Measurements from ENCODE around the gene MRPL55.
A peak's percentile ranks its signal among the peaks of the same experiment; 100 is the strongest.

MRPL55 gene

DNA sequence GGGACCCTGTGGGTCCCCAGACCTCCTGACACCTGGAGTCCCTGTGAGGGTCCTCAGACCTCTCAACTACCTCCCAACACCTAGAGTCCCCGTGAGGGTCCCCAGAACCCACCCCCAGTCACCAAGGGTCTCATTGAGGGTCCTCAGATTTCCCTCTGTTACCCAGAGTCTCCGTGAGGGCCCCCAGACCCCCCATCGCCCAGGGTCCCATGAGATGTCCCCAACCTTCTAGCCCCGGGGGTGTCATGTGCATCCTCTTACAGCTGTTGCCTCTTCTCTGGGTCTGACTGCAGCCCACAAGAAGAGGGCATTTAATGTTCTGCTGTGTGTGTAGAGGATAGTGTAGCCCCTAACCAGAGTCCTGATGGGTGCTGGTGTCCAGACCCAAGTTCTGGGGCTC is 38.7 kb upstream of the MRPL55 start:
- no peak for DNase-seq

DNA sequence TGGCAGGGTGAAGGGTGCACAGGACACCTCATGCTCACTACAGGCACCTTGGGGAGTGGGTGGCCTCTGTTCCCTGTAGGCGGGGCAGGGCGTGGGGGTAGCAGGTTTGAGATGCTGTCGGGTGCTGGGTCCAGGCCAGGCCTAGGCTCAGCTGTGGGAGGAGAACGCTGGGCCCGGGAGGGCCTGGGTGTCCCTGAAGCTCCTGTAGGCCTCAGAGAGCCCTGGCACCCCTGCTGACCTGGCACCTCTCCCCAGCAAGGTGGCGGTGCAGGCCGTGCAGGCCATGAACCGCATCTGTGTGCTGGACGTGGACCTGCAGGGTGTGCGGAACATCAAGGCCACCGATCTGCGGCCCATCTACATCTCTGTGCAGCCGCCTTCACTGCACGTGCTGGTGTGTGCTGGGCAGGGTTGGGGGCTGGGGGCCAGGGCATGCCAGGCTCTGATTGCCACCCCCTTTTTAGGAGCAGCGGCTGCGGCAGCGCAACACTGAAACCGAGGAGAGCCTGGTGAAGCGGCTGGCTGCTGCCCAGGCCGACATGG is 38.1 kb upstream of the MRPL55 start:
- no peak for DNase-seq

DNA sequence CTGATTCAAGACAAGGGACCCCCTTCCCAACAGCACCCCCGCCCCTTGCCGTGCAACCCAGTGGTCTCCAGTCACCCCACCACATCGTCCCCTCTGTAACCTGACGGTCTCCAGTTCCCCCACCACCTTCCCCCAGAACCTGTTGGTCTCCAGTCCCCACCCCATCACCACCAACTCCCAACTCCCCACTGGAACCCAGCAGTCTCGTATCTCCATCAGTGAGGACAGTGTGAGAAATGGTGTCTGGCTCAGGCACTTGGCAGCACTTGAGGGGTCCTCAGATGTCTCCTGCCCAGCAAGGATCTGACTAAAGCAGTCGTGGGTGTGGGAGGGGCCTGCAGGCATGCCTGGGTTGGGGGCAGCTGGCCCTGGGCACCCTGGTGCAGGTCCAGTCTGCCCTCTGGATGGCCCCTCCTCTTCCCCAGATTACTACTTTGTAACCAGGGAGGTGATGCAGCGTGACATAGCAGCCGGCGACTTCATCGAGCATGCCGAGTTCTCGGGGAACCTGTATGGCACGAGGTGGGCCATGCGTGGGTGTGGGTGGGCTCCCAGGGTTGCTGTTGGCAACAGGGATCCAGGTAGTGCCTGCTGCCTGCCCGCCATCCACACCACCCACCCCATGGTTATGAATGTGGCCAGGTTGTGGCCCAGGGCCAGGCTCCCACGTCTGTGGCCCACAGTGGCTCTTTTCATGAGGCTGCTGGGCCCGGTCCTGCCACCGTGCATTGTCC is 37.5 kb upstream of the MRPL55 start:
- DNase-seq, result no peak

DNA sequence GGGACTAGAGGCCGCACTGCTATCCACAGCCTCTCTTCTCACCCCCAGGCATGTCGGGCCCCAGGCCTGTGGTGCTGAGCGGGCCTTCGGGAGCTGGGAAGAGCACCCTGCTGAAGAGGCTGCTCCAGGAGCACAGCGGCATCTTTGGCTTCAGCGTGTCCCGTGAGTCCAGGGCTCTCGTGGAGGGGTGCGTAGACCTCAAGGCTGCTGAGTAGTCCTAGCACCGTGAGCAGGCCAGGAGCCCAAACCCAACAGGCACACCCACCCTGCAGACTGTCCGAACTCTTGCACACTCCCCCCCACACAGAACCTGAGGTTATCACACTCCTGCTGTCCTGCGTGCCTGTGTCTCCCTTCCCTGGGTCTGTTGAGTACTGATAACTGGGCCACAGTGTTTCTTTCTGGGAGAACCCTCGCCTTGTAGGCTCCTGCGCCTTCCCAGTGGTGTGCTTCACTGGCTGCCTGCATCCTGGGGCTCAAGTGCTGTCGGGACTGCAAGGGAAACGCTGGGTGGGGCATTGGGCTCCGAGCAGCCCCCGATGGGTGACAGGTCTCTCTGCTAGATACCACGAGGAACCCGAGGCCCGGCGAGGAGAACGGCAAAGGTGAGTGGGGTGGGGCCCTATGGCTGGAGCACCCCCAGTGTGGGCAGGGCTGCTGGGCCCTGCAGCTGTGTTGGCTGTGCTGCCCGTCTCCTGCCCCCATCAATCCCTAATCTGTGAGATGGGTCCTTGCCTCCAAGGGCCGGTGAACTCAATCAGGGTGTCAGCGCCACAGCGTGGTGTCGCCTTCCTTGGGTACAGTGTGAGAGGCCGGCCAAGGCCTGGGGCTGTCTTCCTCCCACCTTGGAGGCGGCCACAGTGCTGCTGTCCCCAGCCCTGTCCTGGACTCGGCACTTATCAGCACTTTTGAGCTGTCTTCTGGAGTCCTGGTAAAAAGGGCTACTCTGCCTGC is 36.6 kb upstream of the MRPL55 start:
- DNase-seq, result no peak

GRCh38 chr1:228144993-228145343 is 35.9 kb upstream of the MRPL55 start:
- DNase-seq, result no peak

- no peak for DNase-seq
Measured at GRCh38 chr1:228144193-228144992, 35.3 kb upstream of the MRPL55 start.

DNA sequence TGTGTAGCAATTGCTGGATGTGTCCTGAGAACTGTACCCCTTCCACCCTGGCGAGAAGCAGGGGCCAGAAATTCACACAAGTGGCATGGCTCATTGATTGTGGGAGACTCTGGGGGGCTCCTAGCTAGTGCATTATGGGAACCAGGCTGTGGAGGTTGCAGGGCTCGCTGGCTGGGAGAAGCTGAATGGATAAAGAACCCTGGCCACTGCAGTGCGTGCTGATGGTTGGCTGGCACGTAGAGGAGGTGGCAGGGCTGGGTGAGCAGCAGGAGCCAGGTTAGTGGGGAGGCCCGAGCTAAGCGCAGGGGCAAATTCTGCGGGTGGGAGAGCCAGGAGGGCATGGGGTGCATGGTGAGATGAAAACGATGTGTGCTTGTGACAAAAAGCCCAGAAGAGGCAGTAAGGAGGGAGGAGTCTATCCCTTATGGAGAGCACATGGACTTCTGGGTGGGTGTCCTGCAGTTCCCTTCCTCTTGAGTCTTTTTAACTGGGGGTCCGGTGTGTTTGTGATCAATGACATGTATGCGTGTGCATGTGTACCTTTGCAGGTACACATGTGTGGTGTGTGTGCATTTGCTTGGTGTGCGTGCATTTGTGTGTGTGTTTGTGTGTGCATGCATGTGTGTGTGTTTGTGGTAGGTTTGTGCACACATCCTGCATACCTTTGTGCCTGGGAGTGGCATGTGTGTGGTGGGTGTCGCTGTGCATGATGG is 34.5 kb upstream of the MRPL55 start:
- no peak for DNase-seq

DNA sequence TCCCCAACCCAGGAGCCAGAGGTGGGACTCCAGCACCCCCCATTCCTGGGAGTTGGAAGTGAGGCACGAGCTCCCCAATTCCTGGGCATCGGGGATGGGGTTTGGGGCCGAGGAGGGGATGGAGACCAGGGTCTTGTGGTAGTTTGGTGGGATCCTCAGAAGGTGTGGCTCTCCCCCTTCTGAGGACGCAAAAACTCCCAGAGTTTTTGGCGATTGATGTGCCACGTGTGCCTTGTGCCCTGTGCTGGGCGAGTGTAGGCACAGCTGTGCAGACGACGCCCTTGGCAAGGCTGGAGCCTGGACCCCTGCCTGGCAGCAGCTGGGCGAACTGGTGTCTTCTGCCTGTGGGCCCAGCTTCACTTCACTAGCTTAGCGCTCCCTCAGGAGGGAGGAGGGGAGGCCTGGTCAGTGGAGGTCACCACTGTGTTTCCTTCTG is 33.6 kb upstream of the MRPL55 start:
- no peak for DNase-seq

- no peak for DNase-seq
Measured at GRCh38 chr1:228142155-228142691, 33.1 kb upstream of the MRPL55 start.

- peak; percentile 28 for DNase-seq
Measured at GRCh38 chr1:228141226-228142044, 32.3 kb upstream of the MRPL55 start.

- DNase-seq, result no peak
Measured at GRCh38 chr1:228140724-228141225, 31.7 kb upstream of the MRPL55 start.

- DNase-seq, result peak; percentile 99
Measured at GRCh38 chr1:228139931-228140723, 31.0 kb upstream of the MRPL55 start, which contains the start of gene GUK1. Gene GUK1, plus strand, starts transcription at chr1:228140279. Its CDS starts 24 bp downstream, at chr1:228140303.

DNA sequence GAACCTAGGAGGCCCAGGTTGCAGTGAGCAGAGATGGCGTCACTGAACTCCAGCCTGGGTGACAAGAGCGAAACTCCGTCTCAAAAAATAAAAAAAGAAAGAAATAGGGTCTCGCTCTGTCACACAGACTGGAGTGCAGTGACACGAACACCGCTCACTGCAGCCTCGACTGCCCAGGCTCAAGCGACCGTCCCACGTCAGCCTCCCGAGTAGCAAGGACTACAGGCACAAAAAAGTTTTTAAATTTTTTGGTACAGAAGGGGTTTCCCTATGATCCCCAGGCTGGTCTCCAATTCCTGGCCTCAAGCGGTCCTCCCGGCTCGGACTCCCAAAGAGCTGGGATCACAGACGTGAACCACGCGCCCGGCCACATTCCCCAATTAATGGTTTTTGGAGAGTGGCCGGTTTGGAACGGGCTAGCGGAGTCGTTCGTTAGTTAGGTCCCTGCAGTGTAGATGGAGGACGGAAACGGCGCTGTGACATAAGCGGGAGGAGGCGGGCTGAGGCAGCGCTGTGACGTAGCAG is 30.4 kb upstream of the MRPL55 start:
- DNase-seq, result no peak

DNA sequence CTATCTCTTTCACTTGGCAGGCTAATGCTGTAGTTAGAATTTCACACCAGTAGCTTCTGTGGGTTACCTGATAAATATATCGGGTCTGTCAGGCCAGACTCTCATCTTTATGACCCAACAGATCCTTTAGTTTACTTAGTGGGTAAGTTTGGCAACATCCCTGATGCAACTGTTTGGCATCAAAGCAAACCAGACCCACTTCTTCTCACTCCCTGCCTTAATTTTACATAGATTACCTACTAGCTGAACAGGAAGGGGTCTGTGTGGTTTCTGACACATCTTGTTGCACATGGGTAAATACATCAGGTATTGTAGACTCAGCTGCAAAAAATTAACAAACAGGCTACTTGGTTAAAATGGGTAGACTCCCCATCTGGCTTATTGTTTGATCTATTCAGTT is 27.8 kb upstream of the MRPL55 start:
- no peak for DNase-seq

DNA sequence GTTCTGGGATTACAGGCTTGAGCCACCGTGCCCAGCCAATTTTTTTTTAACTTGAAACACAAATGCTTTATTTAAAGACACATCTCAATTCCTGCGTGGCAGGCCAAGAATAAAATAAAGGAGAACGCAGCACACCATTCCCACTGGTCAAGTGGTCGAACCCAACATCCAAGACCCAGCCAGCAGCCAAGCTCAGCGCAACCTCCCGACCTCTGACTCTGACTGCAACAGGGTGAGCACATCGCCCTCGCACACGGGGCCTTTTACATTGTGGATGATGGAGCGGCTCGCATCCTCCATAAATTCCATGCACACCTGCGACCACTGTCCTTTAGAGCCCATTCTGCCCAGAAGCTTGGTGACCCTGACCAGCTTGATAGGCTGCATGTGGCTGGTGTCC is 25.5 kb upstream of the MRPL55 start:
- no peak for DNase-seq

DNA sequence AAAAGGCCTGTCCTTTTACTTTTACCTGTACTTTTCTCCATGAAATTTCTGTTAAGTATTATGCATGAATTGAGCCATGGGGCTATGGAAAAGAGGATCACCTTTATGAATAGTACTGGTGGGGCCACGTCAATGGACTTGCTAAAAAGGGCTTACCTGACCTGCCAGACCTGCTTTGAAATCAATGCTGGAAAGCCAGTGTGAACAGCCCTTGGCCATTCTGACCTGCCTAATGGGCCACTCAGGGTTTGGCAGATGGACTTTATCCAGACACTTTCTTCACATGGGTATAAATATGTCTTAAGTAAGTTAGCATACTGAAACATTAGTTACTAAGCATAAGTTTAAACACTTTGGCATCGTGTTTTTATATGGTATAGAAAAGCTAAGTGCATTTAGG is 22.7 kb upstream of the MRPL55 start:
- DNase-seq, result no peak

DNA sequence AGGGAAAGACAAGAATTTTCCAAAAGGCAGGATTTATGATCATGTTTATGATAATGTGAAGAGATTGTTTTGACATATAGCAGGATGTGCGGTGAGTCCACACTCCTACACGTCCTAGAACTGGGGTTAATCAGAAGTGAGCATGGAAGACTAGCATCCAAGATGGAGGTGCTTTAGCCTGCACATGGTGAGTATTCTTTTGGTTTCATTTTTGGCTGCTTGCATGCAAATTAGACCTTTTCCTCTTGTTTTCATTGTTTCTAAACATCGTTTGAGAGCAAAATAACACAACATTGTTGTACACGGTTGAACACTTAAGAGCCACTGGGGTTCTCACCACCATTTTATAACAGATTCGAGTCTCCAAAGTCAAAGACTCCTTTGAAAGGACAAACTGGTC is 16.1 kb upstream of the MRPL55 start:
- DNase-seq, result no peak

DNA sequence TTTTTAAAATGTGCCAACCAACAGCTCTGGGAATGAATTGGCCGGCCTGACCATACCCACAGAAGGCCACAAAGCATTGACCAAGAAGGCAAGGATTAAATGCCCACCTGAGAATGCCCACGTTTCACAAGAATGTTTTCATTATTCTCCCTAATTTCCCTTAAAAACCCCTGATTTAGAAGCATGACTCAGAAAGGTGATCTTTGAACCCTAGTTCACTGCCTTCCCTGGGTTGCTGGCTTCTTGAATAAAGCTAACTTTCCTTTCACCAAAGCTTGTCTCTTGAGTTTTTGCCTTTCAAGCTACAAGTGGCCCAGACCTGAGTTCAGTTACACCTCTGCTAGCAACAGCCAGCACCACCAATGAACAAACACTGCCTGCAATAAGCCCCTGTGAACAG is 14.4 kb upstream of the MRPL55 start:
- DNase-seq, result no peak

DNA sequence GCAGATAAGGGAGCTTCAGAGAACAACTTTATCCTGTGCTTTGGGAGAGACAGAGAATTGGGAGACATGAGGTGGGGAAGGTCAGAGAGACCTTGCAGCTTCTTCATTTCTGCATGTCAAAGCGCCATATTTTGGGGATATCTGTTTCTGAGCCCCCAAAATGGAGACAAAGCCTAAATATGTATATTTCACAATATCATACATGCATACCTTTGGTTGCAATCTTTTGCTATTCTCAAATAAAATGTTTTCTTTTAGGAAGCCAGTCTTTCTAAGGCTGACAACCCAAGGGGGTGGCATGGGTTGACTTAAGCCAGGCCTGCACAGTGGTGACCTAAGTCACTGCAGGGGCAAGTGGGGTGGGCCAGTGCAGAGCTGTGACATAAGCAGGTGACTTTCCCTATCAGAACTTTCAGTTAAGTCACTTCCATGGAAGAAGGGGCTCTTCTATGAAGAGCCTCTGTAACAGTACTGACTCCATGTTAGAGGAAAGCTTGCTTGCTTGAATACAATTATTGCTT is 13.9 kb upstream of the MRPL55 start:
- DNase-seq, result no peak

Data from activated CD4-positive, CD25-positive, alpha-beta regulatory T cell treated with anti-CD3 and anti-CD28 coated beads, Interleukin-2, amount 50 U/mL, for 72 hours (primary cell).